ENCODE results near the gene PHF1.
A peak's percentile ranks its signal among the peaks of the same experiment; 100 is the strongest.

The PHF1 gene

GRCh38 chr6:33412140-33413009, 1.6 kb downstream of the PHF1 start:
- H3K4me3 ChIP-seq (ENCODE audit: low read depth, low read length) = no peak overlapping the region
- no peak for TF ChIP-seq POLR2A (IDR thresholded peaks at IDR 0.05; ENCODE audit: extremely low read depth, insufficient read length)
- TF ChIP-seq, protein P1, sequence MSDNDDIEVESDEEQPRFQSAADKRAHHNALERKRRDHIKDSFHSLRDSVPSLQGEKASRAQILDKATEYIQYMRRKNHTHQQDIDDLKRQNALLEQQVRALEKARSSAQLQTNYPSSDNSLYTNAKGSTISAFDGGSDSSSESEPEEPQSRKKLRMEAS (IDR thresholded peaks at IDR 0.05; ENCODE audit: low read depth, low read length) = no peak
- no peak for TF ChIP-seq CTCF (IDR thresholded peaks at IDR 0.05; ENCODE audit: low read depth, low read length)
- no peak for TF ChIP-seq MYC (IDR thresholded peaks at IDR 0.05; ENCODE audit: low read depth, low read length)
- no peak for DNase-seq (ENCODE audit: low read depth)

DNA sequence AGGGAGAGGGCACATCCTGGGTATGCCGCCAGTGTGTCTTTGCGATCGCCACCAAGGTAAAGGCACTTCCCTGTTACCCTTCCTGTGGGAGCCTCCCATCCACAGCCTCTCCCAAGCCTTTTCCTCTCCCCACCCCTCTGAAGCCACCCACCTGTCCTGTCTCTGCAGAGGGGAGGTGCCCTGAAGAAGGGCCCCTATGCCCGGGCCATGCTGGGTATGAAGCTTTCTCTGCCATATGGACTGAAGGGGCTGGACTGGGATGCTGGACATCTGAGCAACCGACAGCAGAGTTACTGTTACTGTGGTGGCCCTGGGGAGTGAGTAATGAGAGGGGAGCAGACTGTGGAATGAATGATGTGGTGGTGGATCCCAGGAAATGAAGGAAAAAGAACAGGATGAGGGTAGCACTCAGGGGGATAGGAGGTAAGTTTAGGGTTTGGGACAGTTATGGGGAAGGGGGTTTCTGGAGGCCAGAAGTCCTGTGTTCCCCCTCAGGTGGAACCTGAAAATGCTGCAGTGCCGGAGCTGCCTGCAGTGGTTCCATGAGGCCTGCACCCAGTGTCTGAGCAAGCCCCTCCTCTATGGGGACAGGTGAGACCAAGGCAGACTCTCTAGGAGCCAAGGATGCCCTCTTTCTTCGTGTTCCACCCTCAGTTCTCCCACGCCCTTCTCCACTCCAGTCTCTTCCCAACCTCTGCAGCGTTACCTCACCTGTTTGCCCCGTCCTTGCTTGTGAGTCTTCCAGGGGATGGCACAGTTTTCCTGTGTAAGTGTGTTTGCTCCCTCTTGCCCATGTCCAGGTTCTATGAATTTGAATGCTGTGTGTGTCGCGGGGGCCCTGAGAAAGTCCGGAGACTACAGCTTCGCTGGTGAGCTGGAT, 2.7 kb downstream of the PHF1 start:
- no peak for DNase-seq (ENCODE audit: low read depth)
- TF ChIP-seq MYC (IDR thresholded peaks at IDR 0.05; ENCODE audit: low read depth, low read length) (no peak), CTCF (IDR thresholded peaks at IDR 0.05; ENCODE audit: low read depth, low read length) (no peak), POLR2A (IDR thresholded peaks at IDR 0.05; ENCODE audit: extremely low read depth, insufficient read length) (no peak)
- TF ChIP-seq, protein P1 (IDR thresholded peaks at IDR 0.05; ENCODE audit: low read depth, low read length) = no peak
- H3K4me3 ChIP-seq (ENCODE audit: low read depth, low read length) = no peak overlapping the region

DNA sequence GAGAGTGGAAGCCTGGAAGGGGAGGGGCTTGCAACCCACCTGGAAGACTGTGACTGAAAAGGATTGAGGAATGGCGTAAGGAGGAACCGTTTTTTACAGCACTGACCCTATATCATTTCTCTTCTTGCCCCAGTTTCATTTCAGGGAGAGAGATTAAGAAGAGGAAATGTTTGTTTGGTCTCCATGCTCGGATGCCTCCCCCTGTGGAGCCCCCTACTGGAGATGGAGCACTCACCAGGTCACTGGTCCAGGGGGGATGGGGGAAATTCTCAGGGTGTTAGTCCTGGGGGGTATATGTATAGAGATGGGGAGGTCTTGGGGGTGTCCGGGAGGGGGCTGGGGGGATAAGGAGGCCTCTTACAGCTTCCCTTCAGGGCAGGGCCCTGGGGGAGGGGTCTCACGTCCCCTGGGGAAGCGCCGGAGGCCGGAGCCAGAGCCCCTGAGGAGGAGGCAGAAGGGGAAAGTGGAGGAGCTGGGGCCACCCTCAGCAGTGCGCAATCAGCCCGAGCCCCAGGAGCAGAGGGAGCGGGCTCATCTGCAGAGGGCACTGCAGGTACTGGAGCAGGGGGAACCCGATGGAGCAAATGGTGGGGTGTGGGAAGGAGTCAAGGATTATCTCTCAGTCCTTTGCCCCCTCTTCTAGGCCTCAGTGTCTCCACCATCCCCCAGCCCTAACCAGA, 3.9 kb downstream of the PHF1 start:
- no peak for TF ChIP-seq POLR2A (IDR thresholded peaks at IDR 0.05; ENCODE audit: extremely low read depth, insufficient read length)
- no peak for TF ChIP-seq MYC (IDR thresholded peaks at IDR 0.05; ENCODE audit: low read depth, low read length)
- peak; percentile 65 for TF ChIP-seq CTCF (IDR thresholded peaks at IDR 0.05; ENCODE audit: low read depth, low read length)
- no peak overlapping the region for H3K4me3 ChIP-seq (ENCODE audit: low read depth, low read length)
- peak; percentile 53 for DNase-seq (ENCODE audit: low read depth)

DNA sequence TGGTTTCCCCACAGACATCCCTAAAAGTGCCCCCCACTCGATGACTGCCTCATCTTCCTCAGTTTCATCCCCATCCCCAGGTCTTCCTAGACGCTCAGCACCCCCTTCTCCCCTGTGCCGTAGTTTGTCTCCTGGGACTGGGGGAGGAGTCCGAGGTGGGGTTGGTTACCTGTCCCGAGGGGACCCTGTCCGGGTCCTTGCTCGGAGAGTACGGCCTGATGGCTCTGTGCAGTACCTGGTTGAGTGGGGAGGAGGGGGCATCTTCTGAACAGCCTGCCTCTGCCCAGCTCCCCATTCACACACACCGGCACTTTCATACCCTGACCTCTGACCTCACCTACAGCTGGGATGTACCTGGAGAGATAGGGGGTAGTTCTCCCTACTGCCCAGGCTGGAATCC, 5.0 kb downstream of the PHF1 start:
- peak overlapping the region; percentile 98 for H3K4me3 ChIP-seq (ENCODE audit: low read depth, low read length)
- TF ChIP-seq, protein P1 (IDR thresholded peaks at IDR 0.05; ENCODE audit: low read depth, low read length) = no peak
- TF ChIP-seq MYC (IDR thresholded peaks at IDR 0.05; ENCODE audit: low read depth, low read length) (no peak), POLR2A (IDR thresholded peaks at IDR 0.05; ENCODE audit: extremely low read depth, insufficient read length) (no peak), CTCF (IDR thresholded peaks at IDR 0.05; ENCODE audit: low read depth, low read length) (no peak)
- no peak for DNase-seq (ENCODE audit: low read depth)

DNA sequence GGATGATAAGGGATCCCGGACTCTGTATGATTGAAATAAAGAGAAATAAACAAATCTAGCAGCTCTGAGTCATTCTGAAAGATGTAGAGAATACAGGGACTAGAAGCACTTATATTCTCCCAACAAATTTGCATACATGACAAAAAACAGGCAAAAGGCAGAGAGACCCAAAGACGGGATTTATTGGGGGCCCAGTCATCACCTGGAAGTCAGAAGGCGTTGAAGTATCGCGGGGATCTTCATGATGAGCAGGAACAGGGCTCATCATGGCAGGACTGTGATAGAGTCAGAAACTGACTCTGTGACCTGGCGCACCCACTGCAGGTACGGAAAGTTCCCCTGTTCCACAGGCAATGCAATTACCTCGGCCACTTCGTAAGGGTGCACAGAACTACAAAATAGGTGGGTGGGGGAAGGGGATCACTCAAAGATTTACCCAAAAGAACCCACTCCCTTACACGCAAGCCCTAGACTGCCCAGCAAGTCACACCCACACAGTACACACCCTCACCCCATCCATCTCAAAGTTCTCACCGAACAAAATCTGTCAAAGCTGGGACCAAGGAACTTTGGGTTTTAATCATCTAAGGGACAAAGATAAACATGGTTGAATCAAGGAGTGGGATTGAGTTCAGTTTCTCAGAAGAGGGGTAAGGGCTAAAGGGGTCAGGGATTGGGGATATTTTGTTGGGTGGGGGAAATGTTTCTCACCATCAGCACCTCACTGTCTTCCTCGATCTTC, 5.7 kb downstream of the PHF1 start:
- TF ChIP-seq MYC (IDR thresholded peaks at IDR 0.05; ENCODE audit: low read depth, low read length) (no peak), POLR2A (IDR thresholded peaks at IDR 0.05; ENCODE audit: extremely low read depth, insufficient read length) (no peak), CTCF (IDR thresholded peaks at IDR 0.05; ENCODE audit: low read depth, low read length) (no peak)
- TF ChIP-seq, protein P1 (IDR thresholded peaks at IDR 0.05; ENCODE audit: low read depth, low read length) = no peak
- H3K4me3 ChIP-seq (ENCODE audit: low read depth, low read length) = peak overlapping the region; percentile 98
- DNase-seq (ENCODE audit: low read depth) = no peak

Measured in NB4 (cell line).